Motor neuron (in vitro differentiated cells): ENCODE data around the gene LGI1. TPM values are rescaled to one million over a fixed set of nuclear protein-coding genes. Genes with fewer than 3 reads are reported as not detected.
A peak's percentile ranks its signal among the peaks of the same experiment; 100 is the strongest.

Experiments
- ATAC-seq, 8 experiments: fragments of 200-7000 bp; cut with Tn5 transposase; replicated peaks in 6 of 8; 2 replicates each; pipeline ENCODE4 v1.8.0; 2021; ENCODE audit warnings: mild to moderate bottlenecking in 8 of 8, moderate library complexity in 8 of 8
- H3K27ac ChIP-seq, 2 donors: fragments of 250-450 bp; sonication (Bioruptor Pico); 2 replicates each; pipeline ENCODE4 v1.9.0; 2021; ENCODE audit warnings: antibody characterized with exemption in 2 of 2, mild to moderate bottlenecking in 2 of 2, moderate library complexity in 1 of 2
- H3K4me1 ChIP-seq, 2 donors: fragments of 250-450 bp; sonication (Bioruptor Pico); replicated peaks in 1 of 2; 2 replicates each; pipeline ENCODE4 v1.6.1; 2021; ENCODE audit warnings: antibody characterized with exemption in 2 of 2, mild to moderate bottlenecking in 2 of 2, moderate library complexity in 1 of 2
- H3K4me3 ChIP-seq, 5 donors: fragments of 250-450 bp; sonication (Bioruptor Pico); 2 replicates each; pipeline ENCODE4 v1.9.0; 2021; ENCODE audit warnings: antibody characterized with exemption in 5 of 5, mild to moderate bottlenecking in 5 of 5, moderate library complexity in 4 of 5
- WGBS, 10 experiments: fragments of 450-650 bp; shearing (Covaris generic); methylation state at CpG; one replicate each; pipeline ENCODE4 v1.0.0; 2022; 5-methylcytosine and 5-hydroxymethylcytosine counted together
- in situ Hi-C, 9 experiments: fragments of 400-800 bp; cut with MboI; loops; one replicate each; pipeline ENCODE4 v1.15.0; 2021; ENCODE audit warnings: low sequenced_read_pairs in 9 of 9, low pct_unique_long_range_greater_than_20kb in 2 of 9; ENCODE audit not compliant: unreplicated experiment in 9 of 9
- total RNA-seq, 8 experiments: library from RNA; unstranded; fragments of 300-600 nt; gene quantifications; 2 replicates each; pipeline versions ENCODE4 v1.2.3 to v1.2.4, GENCODE V29; 2022

LGI1 gene
- total RNA-seq, 8 experiments from 2014 or later = 0.69 to 2.8 (median 1.3) TPM

DNA sequence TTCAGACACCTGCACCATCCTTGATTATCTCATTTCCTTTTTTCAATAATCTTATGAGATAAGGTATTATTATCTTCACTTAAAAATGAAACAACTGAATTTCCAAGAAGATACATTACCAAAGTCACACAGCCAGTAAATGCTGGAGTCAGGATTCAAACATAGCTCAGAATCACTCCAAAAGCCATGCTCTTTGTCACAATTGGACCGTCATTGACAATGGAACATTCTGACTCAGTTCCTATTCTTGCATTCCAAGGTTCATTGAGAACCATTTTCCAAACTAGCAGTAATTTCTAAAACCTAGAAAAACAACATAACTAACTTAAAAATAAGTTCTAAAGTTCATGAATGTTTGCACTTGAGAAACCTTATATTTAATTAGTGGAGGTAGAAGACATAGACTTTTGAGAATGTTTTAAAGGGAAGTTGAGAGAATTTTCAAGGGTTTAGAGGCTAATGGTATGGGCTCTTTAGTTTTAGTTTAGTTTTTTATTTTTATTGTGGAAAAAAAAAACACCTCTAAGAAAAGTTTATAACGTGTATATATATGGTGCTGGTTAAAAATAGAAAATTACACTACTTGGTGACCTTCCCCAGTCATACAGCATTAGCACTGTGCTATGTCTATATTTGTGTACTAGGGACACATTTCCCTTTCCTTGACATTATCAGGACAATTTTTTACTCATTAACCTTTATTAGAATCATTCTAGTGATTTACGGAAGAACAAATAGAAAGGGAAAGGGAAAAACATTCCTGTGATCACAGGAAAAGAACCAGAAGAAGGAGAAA lies 30.9 kb downstream of the LGI1 start:
- ATAC-seq = no peak
- no peak overlapping the region for H3K4me3 ChIP-seq
- H3K4me1 ChIP-seq = no peaks in the 10 kb centered on the region
- no peak overlapping the region for H3K27ac ChIP-seq
- WGBS, 10 experiments = 64 to 100% (median 95%) methylated on average over 1 to 3 of the region's 3 CpGs
- in situ Hi-C loops = no loop called here

- Histone ChIP-seq H3K4me1 (no peaks in the 10 kb centered on the region), H3K4me3 (no peak overlapping the region), H3K27ac (no peak overlapping the region)
- 4 to 76% (median 36%) methylated on average over 1 to 3 of the region's 3 CpGs for WGBS, 10 experiments
- no peak for ATAC-seq
- in situ Hi-C loops = no loop called here
Measured at GRCh38 chr10:93790439-93790838, 32.7 kb downstream of the LGI1 start.

DNA sequence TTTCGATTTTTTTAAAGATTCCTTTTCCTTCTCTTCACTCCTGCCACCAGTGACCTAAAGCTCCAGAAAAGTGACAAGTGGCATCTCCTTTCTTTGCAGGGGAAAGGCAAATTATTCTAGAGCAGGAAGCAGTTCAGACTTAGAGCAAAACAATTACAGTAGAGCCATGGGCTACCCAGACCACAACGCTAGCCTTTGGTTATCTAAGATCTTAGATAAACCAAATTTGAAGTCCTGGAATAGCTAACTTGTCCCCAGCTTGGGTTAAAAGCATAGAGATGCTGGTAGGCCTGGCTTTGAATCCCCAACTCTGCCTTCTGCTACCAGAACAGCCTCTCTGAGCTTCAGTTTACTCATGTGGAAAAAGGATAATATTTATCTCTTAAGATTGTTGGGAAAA lies 38.4 kb downstream of the LGI1 start:
- Histone ChIP-seq H3K27ac (no peak overlapping the region), H3K4me3 (no peak overlapping the region), H3K4me1 (no peaks in the 10 kb centered on the region)
- ATAC-seq = no peak
- 20 to 92% (median 78%) methylated on average over 1 to 2 of the region's 2 CpGs; no CpG with 5 or more reads in 5 of the 10 experiments for WGBS, 10 experiments
- in situ Hi-C loops = no loop called here

GRCh38 chr10:93797825-93798224 lies 40.1 kb downstream of the LGI1 start:
- ATAC-seq = no peak
- Histone ChIP-seq H3K4me1 (no peaks in the 10 kb centered on the region), H3K27ac (no peak overlapping the region), H3K4me3 (no peak overlapping the region)
- in situ Hi-C loops = no loop called here
- 0 to 100% (median 73%) methylated on average over 1 to 2 of the region's 2 CpGs for WGBS, 10 experiments

- no peak overlapping the region for H3K27ac ChIP-seq
- no peak overlapping the region for H3K4me3 ChIP-seq
- 0 to 94% (median 51%) methylated on average over 1 to 4 of the region's 5 CpGs; no CpG with 5 or more reads in 2 of the 10 experiments for whole genome bisulfite sequencing, 10 experiments
- in situ Hi-C loops = no loop called here
- peak in 3 of 8 experiments; percentile 69 to 97 (median 85) for ATAC-seq
- no peaks in the 10 kb centered on the region for H3K4me1 ChIP-seq
Measured at GRCh38 chr10:93799155-93799708, 41.5 kb downstream of the LGI1 start.

GRCh38 chr10:93804200-93804599 lies 46.5 kb downstream of the LGI1 start:
- no peak overlapping the region for H3K4me3 ChIP-seq
- ATAC-seq = no peak
- H3K4me1 ChIP-seq = no peaks in the 10 kb centered on the region
- H3K27ac ChIP-seq = no peak overlapping the region
- in situ Hi-C loops = loop anchor here in 2 of 9 experiments (25.0 kb wide), 1 partner anchor 92 kb away; the partner anchor contains the start of gene FRA10AC1 (in 2 of the 2)

DNA sequence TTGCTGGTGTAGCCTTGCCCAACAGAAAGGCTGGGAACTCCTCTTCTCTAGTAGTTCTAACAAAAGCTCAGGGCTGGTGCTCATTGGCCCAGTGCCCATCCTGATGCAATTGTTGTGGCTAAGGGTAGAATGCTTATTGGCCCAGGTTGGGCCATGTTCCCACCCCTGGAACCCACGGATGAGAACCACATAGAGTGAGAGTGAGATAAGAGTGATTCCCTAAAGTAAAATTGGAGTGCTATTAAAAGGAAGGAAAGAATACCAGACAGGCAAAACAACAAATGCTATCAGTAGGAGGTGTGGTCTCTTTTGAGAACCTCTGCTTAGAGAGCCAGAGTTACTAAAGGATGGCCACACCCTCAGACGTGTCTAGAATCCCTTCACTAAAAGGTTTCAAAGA lies 49.2 kb downstream of the LGI1 start:
- Histone ChIP-seq H3K4me3 (no peak overlapping the region), H3K27ac (no peak overlapping the region), H3K4me1 (no peaks in the 10 kb centered on the region)
- 0 to 88% (median 31%) methylated on average over 1 to 2 of the region's 2 CpGs; no CpG with 5 or more reads in 2 of the 10 experiments for WGBS, 10 experiments
- in situ Hi-C loops = loop anchor here in 2 of 9 experiments (25.0 kb wide), 1 partner anchor 95 kb away; the partner anchor contains the start of gene FRA10AC1 (in 2 of the 2)
- ATAC-seq = peak in 2 of 8 experiments; percentile 69 to 78

DNA sequence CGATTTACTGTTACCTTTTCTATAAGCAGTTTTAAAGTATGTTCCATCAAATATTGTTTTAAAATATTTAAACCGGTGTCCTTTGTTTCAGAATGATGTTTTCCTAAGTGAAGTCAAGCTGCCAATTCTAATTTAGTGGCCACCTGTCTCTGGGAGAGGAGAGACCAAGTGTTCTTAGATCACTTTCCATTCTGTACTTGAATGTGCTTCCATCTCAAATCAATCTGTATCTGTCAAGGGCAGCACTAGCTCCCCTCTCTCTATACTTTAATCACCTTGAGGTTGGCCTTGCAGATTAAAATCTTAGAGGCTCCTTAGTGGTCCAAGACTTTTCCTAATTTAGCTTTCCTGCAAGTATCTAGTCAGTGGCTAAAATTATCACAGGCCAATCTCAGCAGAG lies 49.6 kb downstream of the LGI1 start:
- Histone ChIP-seq H3K4me3 (no peak overlapping the region), H3K4me1 (no peaks in the 10 kb centered on the region), H3K27ac (no peak overlapping the region)
- WGBS, 10 experiments = 48 to 100% (median 92%) methylated on average over 1 to 2 of the region's 2 CpGs
- in situ Hi-C loops = loop anchor here in 2 of 9 experiments (25.0 kb wide), 1 partner anchor 95 kb away; the partner anchor contains the start of gene FRA10AC1 (in 2 of the 2)
- no peak for ATAC-seq

DNA sequence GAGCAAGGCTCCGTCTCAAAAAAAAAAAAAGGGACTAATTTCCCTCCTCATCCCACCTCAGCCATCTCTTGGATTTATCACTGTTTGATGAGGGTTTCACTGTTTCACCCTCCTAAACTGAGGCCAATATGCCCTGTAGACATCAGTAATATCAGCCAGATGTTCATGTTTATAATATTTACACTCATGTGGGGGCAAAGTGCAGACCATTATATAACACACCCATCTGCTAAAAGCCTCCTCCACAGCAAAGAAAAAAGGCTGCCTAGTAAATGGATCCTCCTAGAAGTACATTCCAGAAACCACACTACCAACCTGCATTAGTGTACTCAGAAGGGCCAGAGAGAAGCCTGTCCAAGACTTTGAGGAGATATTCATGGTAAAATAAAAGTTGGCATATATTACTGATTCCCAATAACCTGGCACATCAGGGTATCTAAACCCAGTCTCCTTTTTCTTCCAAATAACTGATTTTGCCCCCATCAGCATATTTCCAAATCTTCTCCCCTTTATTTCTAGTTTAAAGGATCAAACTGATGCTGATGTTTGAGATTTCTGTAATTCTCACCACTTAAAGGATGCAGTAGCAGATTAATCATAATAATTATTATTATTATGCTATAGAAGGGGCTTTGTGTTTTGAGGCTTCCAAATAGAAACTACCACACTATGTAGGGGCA lies 55.1 kb downstream of the LGI1 start:
- in situ Hi-C loops = loop anchor here in 3 of 9 experiments (10.0 to 25.0 kb wide), 2 partner anchors 68 to 100 kb away; partner anchors contain the start of gene FRA10AC1 (in 2 of the 3)
- WGBS, 10 experiments = no CpG with 5 or more reads among the region's 1 CpG
- no peak for ATAC-seq

GRCh38 chr10:93813507-93814465 lies 56.0 kb downstream of the LGI1 start:
- 40 to 91% (median 72%) methylated on average over 1 to 7 of the region's 8 CpGs; no CpG with 5 or more reads in 1 of the 10 experiments for WGBS, 10 experiments
- ATAC-seq = peak in 4 of 8 experiments; percentile 48 to 75 (median 66)

More for the DNA sequence above, 55.1 kb downstream of the LGI1 start:
- H3K4me3 ChIP-seq = no peak overlapping the region
- peaks cover 8 to 11% of the 10 kb centered on the region in 2 donors for H3K4me1 ChIP-seq
- no peak overlapping the region for H3K27ac ChIP-seq

GRCh38 chr10:93815304-93816096 lies 57.8 kb downstream of the LGI1 start:
- in situ Hi-C loops = loop anchor here in 3 of 9 experiments (10.0 to 25.0 kb wide), 2 partner anchors 71 to 103 kb away; partner anchors contain the start of gene FRA10AC1 (in 2 of the 3)
- peak; percentile 22 to 83 (median 75) for ATAC-seq
- Histone ChIP-seq H3K4me3 (no peak overlapping the region), H3K4me1 (peaks cover 8 to 11% of the 10 kb centered on the region in 2 donors), H3K27ac (no peak overlapping the region)
- whole genome bisulfite sequencing, 10 experiments = 18 to 80% (median 29%) methylated on average over 1 to 9 of the region's 10 CpGs; no CpG with 5 or more reads in 1 of the 10 experiments

More at GRCh38 chr10:93813507-93814465, 56.0 kb downstream of the LGI1 start:
- Histone ChIP-seq H3K27ac (no peak overlapping the region), H3K4me1 (peaks cover 8 to 11% of the 10 kb centered on the region in 2 donors), H3K4me3 (no peak overlapping the region)
- in situ Hi-C loops = loop anchor here in 3 of 9 experiments (10.0 to 25.0 kb wide), 2 partner anchors 69 to 101 kb away; partner anchors contain the start of gene FRA10AC1 (in 2 of the 3)
